Tongue (tissue), 2 donors: ENCODE results near the gene HSF2. TPM values are rescaled to one million over a fixed set of nuclear protein-coding genes. Genes with fewer than 3 reads are reported as not detected.

Experiments used
- DNase-seq: peaks from one replicate; pipeline ENCODE4 v3.0.0-alpha.2; 2015
- total RNA-seq: library from RNA; depleted of rRNA; stranded (reverse); fragments of >200 nt; gene quantifications from one replicate; pipeline ENCODE4 v1.2.3, GENCODE V29; 2014

HSF2 gene, protein sequence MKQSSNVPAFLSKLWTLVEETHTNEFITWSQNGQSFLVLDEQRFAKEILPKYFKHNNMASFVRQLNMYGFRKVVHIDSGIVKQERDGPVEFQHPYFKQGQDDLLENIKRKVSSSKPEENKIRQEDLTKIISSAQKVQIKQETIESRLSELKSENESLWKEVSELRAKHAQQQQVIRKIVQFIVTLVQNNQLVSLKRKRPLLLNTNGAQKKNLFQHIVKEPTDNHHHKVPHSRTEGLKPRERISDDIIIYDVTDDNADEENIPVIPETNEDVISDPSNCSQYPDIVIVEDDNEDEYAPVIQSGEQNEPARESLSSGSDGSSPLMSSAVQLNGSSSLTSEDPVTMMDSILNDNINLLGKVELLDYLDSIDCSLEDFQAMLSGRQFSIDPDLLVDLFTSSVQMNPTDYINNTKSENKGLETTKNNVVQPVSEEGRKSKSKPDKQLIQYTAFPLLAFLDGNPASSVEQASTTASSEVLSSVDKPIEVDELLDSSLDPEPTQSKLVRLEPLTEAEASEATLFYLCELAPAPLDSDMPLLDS
- 106 TPM for total RNA-seq

- DNase-seq: peak; percentile 98
Observed at GRCh38 chr6:122399348-122400120, at the start of gene HSF2. Gene HSF2, plus strand, starts transcription at chr6:122399652. Its CDS starts 86 bp downstream, at chr6:122399738.

- DNase-seq: no peak
Observed at GRCh38 chr6:122352981-122353664, 46.3 kb upstream of the HSF2 start.

- no peak for DNase-seq
Observed at GRCh38 chr6:122360809-122361208, 38.6 kb upstream of the HSF2 start.

DNA sequence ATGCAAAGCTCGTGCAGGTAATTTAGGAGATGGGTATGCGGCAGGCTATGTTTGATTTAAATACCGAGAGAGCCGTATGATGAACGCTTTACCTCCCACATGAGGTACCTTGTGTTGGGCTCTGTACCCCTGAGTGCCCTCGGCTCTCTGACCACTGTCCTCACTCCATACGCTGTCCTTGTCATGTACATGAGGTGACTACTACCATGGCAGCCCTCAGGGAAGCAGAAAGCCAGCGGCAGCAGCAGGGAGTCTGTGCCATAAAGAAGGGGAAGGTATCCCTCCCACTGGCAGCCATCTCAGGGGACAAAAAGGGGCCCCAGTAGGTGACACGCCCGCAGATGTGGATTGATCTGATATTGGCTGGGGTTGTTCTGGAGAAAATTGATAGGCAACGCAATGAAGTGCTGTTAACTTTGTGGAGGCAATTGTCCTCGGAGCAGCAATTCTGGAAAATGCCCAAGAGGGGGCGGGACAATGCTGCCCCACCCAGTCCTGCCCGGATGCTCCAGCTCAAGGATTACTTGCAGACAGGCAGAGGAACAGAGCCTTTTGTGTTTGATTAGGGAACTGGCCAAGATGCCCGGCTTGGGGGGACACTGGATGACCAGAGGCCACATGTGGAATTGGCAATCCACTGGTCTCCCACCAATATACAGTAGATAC, 38.0 kb upstream of the HSF2 start:
- no peak for DNase-seq

DNA sequence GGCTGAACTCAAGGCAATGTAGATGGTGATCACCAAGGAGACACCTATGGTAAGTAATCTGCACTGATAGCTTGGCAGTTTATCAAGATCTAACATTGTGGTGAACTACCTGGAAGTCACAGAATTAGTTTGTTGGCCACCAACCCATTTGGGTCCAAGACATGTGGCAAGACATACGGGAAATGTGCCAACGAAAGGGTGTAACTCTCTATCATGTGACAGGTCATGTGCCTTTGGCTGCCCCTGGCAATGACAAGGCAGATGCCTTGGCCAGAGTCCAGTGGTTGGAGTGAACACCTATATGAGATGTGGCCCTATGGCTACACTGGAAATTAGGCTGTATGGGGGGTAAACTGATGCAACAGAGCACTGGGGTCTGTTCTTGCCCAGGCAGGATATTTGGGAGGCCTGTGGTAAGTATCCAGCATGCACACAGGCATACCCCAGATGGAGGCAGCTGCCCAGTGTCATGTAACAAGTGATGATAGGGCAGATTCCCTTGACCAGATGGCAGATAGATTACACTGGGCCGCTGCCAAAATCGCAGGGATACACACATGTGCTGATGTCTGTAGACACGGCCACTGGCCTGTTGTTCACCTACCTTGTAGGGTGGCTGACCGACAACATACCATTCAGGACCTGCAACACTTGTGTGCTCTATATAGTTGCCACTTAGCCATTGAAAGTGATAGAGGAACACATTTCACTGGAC, 35.5 kb upstream of the HSF2 start:
- DNase-seq: peak; percentile 75

GRCh38 chr6:122365775-122366403, 33.6 kb upstream of the HSF2 start:
- no peak for DNase-seq

DNA sequence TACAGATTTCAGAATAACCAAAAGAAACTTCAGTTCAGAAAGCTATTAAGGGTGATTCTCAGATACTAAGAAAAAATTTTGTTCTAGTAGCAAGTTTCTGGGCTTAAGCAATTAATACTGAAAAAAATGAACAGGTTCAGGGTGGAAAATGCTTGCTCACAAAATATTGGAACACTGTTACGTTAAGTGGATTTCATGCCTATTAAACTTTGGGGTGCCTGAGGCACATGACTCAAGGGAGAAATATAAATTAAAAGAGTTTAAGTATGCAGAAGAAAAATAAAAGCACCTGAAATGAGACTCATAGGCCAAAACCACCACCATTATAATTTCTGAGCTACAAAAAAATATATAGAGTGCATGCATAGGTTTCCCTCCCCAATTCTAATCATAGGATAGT, 32.3 kb upstream of the HSF2 start:
- DNase-seq: no peak

GRCh38 chr6:122369536-122369935, 29.9 kb upstream of the HSF2 start:
- DNase-seq: no peak

- peak; percentile 55 for DNase-seq
Observed at GRCh38 chr6:122372647-122373046, 26.8 kb upstream of the HSF2 start.

DNA sequence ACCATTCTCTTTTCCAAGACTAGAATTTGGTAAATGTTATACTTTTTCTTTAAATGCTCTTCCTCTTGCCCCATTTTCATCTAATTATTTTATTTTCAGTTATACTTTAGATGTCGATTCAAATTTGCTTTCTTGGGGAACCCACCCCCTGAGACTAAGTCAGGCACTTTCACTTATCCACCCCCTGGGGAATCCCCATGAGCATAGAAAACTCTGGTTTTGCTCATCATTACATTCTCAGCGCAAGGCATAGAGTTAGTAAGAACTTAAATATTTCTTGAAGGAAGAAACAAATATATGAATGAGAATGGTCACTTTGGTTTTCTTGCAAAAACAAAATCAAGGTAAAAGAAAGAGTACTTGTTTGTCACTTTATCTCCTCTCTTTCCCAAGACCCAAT, 25.1 kb upstream of the HSF2 start:
- DNase-seq: no peak

DNA sequence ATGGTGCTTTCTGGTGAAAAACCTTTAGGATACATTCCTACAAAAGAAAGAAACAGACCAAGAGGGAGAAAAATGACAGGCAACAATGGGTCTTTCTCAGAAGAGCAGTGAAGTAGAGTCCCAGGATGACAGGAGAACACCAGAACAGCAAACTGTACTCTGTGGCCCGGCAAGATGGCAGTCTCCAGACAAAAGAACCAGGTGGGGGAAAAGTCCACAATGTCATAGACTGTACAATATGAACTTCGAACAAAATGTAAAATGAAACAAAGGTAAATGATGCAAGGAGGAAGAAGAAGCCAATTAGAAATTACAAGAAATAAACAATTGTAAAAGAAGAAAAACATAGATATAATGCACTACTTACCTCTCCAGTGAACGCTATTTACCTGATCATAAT, 23.2 kb upstream of the HSF2 start:
- DNase-seq: no peak

DNA sequence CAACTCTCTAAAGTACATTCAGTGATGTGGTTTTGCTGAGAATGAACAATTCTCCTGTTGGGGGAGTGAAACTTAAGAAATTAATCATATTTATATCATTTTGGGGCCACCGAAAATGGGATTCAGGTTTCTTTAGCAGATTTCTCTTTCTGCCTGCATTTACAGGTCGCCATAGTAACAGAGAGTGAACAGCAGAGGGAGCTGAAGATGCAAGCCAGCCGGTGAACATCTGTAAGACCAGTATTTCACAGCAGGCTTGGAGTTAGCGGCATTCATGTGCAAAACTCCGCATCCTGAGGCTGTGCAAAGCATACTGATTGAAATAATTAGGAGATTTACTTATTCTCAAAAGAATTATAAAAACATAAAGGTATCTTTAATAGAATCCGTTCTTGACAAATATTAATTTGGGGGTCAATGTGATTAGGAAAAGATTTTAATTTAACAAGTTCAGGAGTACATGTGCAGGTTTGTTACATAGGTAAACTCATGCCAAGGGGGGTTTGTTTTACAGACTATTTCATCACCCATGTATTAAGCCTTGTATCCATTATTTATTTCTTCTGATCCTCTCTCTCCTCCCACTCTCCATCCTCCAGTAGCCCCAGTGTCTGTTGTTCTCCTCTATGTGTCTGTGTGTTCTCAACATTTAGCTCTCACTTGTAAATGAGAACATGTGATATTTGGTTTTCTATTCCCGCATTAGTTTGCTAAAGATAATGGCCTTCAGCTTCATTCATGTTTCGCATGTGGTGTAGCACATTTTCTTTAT, 17.8 kb upstream of the HSF2 start:
- peak; percentile 88 for DNase-seq

- DNase-seq: no peak
Observed at GRCh38 chr6:122385857-122386612, 13.4 kb upstream of the HSF2 start.

GRCh38 chr6:122388945-122389344, 10.5 kb upstream of the HSF2 start:
- no peak for DNase-seq

DNA sequence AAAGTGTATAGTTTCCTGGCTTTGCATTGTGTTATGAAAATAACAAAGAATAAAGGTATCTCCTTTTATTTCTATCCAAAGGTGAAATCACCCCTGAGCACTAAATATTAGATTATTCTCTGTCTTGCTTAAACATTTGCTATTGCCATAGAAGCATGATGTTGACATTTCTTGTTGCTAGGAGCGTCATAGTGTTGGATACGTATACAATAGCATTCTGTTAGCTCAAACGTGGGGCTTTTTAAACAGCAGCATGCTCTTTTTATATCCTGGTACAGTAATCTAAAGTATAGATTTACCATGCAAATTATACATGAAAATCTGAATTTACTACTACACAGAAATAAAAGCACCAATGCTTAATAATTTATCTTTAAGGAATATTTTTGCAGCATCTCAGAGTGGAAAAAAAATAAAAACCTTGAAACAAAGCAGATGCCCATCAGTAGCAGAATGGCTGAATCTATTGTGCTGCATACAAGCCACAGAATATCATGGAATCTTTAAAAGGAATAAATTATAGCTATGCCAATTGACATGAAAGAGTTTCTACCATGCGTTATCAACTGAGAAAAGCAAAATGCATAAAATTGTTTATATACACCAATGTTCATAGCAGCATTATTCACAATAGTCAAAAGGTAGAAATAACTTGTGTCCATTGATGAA, 9.6 kb upstream of the HSF2 start:
- DNase-seq: peak; percentile 81

DNA sequence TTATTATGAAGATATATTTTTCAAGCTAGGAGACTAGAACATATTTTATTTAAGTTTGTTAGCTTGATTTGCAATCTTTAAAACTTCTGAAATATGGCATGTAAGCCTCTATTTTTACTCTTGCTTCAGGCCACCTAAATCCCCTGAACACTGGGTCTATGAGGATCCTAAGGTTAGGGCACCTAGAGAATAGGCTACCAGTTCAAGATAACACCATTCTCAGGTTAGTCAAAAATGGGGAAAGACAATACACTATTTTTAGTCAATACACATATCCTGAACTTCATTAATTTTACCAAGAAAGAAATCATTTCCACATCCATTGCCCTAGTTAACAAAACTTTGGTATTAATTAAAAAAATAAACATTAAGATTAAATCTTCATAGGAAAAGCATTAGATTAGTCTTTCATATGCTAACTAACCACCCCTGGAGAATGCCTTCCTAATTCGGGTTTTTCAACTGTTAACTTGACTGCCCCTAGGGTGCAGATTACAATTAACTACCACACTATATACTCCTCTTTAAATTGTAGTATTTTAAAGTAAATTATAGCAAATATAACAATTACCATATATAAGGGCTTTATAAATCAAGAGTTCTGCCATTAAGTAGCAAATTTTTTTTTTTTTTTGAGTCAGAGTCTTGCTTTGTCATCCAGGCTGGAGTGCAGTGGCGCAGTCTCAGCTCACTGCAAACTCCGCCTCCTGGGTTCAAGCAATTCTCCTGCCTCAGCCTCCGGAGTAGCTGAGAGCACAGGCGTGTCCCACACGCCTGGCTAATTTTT, 6.7 kb upstream of the HSF2 start:
- DNase-seq: no peak

GRCh38 chr6:122393351-122393896, 6.0 kb upstream of the HSF2 start:
- DNase-seq: no peak

DNA sequence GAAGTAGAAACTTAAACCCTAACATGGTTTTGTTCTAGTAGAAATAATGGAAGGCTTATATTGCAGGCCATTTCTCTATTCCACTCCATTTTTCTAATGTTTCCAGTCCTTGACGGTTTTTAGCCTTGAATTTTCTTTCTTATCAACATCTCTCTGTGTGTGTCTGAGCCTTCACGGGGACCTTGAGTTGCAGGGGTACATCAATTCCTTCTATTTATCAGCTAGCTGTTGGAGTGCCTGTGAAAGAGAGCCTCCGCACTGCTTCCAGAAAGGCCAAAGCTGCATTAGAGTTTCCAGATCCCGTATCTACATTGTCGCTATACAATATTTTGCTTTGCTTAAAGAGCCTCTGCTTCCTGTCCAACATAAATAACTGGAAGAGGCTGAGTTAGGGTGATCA, 5.4 kb upstream of the HSF2 start:
- DNase-seq: no peak
